ENCODE measurements around the gene ASCC3. TPM values are rescaled to one million over a fixed set of nuclear protein-coding genes. Genes with fewer than 3 reads are reported as not detected.
A peak's percentile ranks its signal among the peaks of the same experiment; 100 is the strongest.

Gene ASCC3
- total RNA-seq, 1 donor from 2014 or later, result 15.3 TPM

GRCh38 chr6:100730001-100730980 is 150.8 kb downstream of the ASCC3 start:
- DNase-seq (ENCODE audit: low spot score), result no peak
- no peak for ATAC-seq

DNA sequence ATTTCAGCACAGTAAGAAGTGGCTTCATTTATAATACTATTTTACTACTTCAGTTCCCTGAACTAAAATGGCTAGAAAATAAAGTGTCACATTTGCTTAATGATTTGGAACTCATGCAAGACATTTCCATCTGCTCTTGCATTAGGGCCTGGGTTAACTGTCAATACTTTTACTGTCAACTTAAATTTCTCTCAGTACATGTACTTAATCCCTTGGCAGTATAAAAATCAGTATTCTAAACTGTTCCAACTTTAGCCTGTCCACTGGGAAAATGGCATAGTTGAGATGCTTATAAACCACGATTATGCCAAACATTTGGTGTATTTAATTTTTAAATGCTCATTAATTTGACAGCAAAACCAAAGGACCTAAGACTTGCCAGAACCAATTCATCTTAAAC is 154.5 kb downstream of the ASCC3 start:
- ATAC-seq (no peak), DNase-seq (ENCODE audit: low spot score) (no peak)

GRCh38 chr6:100724696-100725095 is 156.4 kb downstream of the ASCC3 start:
- no peak for ATAC-seq
- DNase-seq (ENCODE audit: low spot score), result no peak

DNA sequence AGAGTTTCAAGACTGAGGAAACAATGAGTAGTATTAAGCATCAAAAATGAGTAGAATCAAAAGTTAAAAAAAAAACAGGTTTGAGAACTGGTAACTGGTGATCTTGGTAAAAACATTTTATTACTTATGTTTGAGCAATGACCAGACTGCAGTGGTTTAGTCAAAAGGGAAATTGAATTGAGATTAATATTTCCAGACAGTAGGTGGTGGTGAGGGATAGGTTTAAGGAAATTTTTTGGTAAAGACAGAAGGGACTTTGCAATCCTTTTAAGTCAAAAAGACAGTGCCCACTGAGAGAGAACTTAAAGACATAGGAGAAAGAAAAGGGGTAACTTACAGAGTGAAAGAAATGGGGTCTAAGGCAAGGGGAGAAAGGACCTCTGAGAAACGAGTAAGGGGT is 156.9 kb downstream of the ASCC3 start:
- no peak for DNase-seq (ENCODE audit: low spot score)
- ATAC-seq, result no peak

DNA sequence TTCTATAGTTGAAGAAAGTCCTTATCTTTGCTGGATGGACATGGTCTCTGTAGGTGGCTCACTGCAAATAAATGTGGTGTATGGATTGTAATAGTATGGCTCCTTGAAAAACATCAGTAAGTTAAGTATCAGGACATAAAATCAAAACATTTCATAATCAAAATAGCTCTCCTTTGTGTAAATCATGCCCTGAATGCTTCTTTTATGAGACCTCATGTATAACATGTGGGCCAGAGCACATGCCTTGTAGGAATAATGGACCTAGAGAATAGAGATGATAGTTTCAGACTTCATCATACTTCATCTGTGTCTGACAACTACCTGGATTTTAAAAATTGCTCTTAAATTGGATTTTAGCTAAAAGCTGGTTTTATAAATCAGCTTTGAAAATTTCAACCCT is 159.9 kb downstream of the ASCC3 start:
- no peak for DNase-seq (ENCODE audit: low spot score)
- ATAC-seq, result no peak

DNA sequence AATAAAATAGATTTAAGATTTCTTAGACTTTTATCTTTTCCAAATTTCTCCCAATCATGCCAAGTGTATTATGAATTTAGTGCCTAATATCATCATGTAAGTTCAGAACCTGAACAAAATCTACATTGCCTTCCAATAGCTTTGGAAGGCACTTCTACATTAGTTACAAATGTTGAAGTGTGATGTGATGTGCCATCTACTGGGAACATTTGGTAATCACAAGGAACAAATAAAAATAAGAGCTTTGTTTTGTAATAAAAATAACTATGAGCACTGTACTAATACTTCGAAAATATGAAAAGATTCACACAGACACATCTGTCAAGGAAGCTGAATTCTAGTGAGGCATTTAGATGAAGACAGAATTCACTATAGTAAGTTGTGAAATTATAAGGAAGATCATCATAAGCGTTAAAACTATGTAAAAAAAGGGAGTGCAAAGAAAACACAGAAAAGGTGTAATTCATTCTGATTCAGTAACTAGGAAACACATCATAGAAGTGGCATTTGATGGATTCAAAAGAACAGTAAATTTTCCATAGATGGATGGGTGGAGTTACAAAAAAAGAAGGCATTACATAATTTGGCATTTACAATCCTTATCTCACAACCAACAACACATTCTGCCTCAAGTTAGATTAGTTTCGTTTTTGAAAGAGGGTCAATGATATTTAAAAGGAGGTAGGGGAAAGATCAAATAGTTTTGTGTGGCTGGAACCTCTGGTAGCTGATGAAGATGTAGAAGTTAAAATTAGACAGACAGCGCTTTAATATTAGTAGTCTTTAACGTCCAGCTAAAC is 161.0 kb downstream of the ASCC3 start:
- peak; percentile 90 for ATAC-seq

DNA sequence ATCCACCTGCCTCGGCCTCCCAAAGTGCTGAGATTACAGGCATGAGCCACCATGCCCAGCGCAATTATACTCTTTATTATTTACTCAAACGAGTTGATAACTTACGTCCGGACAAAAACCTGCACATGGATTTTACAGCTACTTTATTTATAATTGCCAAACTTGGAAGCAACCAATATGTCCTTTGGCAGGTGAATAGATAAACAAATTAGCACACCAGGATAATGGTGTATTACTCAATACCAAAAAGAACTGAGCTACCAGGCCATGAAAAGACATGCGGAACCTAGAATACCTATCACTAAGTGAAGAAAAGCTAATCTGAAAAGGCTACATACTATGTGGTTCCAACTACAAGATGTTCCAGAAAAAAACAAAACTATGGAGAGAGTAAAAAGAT is 168.1 kb downstream of the ASCC3 start:
- no peak for DNase-seq (ENCODE audit: low spot score)
- ATAC-seq, result peak; percentile 68

More for the DNA sequence above, 161.0 kb downstream of the ASCC3 start:
- no peak for DNase-seq (ENCODE audit: low spot score)

GRCh38 chr6:100706491-100706890 is 174.6 kb downstream of the ASCC3 start:
- ATAC-seq (no peak), DNase-seq (ENCODE audit: low spot score) (no peak)

DNA sequence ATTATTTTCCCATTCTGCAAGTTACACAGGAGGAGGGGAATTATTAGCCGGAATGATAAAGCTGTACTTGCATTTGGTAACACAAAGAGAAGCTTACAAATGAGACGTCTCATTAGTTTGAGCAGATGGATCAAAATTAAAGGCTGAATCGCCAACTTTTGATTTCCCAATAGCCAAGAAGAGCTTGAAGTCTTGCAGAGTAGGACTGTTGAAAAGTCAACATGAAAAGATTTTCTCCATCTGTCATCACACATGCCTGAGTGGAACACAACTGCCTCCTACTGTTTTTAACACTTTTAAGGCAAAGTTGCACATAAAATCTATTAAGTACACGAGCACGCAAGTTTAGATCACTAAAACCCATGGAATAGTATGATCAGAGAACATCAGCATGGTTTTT is 176.2 kb downstream of the ASCC3 start:
- no peak for DNase-seq (ENCODE audit: low spot score)
- no peak for ATAC-seq

DNA sequence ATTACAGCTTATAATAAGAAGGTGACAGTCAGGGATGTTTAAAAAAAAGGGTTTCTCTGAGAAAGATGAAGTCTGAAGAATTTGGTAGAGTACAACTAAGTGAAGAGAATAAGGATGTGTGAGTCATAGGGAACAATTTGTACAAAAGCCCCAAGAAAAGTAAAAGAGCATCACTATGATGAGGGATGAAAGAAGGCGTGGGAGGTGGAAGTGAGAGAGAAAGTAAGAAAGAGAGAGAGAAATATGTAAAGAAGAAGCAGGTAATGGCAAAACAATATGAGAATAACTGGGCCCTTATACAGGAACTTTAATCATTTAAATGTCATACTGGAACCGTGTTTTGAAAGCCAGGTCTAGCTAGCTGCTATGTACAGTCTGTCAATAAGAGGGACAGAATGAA is 179.4 kb downstream of the ASCC3 start:
- DNase-seq (ENCODE audit: low spot score) (no peak), ATAC-seq (no peak)

- DNase-seq (ENCODE audit: low spot score) (no peak), ATAC-seq (no peak)
Measured at GRCh38 chr6:100700009-100700408, 181.1 kb downstream of the ASCC3 start.

DNA sequence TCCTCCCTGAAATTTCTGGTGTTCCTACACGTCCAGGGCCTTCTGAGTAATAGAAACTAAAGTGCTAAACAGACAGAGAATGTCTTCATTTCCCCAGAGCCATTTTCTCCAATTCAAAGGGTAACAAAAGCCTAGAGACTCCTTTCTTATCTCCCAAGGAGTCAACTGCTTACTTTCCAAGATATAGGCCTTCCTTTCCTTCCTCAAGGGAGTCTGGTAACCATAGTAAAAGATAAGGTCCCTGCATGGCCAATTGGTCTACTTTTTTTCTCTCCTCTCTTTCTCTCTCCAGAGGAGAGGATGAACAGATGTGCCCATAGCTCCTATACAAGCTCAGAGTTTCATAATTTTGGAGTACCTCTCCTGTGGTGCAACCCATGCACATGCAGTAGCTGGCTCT is 185.7 kb downstream of the ASCC3 start:
- ATAC-seq (peak; percentile 13), DNase-seq (ENCODE audit: low spot score) (no peak)

GRCh38 chr6:100693249-100693927 is 187.7 kb downstream of the ASCC3 start:
- ATAC-seq (no peak), DNase-seq (ENCODE audit: low spot score) (no peak)

DNA sequence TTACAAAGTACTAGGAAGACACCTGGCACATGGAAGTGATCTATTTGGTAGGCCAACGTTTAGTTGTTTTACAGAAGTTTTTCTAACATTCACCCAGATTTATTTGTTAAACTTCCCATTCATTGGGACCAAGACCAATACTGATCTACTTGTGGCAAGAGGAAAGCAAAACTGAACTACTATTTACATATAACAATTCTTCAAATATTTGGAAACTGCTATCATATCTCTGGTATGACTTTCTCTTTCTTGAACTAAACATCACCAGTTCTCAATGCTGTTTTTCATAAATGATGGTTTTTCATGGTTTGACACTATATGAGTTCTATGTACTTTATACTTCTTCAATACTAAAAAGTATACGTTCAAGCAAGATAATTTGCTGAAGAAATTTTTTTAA is 189.2 kb downstream of the ASCC3 start:
- ATAC-seq (no peak), DNase-seq (ENCODE audit: low spot score) (no peak)

GRCh38 chr6:100686216-100686615 is 194.9 kb downstream of the ASCC3 start:
- no peak for ATAC-seq
- no peak for DNase-seq (ENCODE audit: low spot score)

DNA sequence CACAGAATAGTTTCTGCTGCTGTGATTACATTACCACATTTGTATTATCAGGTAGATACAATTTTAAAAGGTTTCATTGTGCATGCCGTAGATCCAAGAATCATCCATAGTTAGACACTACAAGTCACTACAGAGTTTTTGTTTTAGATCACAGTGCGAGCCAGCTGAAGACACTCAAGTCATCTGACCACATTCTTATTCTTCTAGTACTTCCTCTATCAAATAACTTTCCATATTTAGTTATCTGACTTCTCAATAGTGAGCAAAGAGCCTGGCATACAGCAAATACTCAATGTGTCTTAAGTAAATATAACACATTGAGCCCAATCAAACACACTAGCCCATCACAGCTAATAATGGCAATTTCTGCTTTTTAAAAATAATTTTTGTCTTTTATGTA is 195.4 kb downstream of the ASCC3 start:
- DNase-seq (ENCODE audit: low spot score) (no peak), ATAC-seq (no peak)

- no peak for DNase-seq (ENCODE audit: low spot score)
Measured at GRCh38 chr6:100680163-100680562, 201.0 kb downstream of the ASCC3 start.

DNA sequence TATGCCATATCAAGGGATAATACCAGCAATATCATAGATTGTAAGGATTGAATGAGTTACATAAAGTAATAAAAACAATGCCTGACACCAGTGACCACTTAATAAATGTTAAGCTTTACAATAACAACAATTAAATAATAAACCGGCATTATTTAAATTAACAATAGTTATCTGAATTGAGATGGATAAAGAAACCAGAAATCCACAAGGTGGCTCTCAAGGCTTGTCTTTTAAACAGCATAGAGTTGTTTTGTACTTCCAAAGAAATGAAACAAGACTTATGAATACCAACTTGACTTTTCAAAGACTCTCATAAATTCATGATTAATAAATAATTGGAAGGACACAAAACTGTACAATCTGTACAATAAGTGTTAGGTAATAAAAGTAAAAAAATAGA is 203.1 kb downstream of the ASCC3 start:
- DNase-seq (ENCODE audit: low spot score), result no peak
- no peak for ATAC-seq

More at GRCh38 chr6:100680163-100680562, 201.0 kb downstream of the ASCC3 start:
- no peak for ATAC-seq

GRCh38 chr6:100677240-100677639 is 203.9 kb downstream of the ASCC3 start:
- peak; percentile 66 for ATAC-seq
- no peak for DNase-seq (ENCODE audit: low spot score)

DNA sequence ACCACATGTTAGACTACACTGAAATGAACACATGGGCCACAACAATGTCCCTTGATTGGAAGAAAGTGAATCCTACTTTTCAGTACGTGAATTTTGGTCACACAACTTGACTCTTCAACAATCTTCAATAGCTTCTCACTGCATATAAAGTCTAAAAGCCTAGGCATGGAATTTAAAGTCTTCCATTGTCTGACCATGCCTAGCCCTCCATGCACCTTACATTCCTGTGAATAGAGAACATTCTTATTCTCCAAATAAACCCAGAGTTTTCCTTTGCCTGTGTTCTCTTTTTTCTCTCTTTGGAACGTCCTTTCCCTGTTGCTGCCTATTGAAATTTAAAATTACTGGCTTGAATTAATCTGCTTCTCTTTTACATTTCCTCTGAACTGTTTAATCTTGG is 207.5 kb downstream of the ASCC3 start:
- DNase-seq (ENCODE audit: low spot score) (no peak), ATAC-seq (no peak)

GRCh38 chr6:100671740-100672139 is 209.4 kb downstream of the ASCC3 start:
- DNase-seq (ENCODE audit: low spot score), result no peak
- ATAC-seq, result no peak

Data from left lobe of liver (tissue), 2 donors.